GM12878 (cell line): Measurements from ENCODE around the gene SSH2. TPM values are rescaled to one million over a fixed set of nuclear protein-coding genes. Genes with fewer than 3 reads are reported as not detected.

Experiments used
- ASH2L ChIP-seq: fragments of 300-600, 200-600 bp; sonication (generic); IDR thresholded peaks from 2 replicates; pipeline ENCODE4 v1.6.1; 2017; ENCODE audit warnings: low read depth, mild to moderate bottlenecking, borderline replicate concordance
- ATF2 ChIP-seq: IDR thresholded peaks from 2 replicates; pipeline ENCODE4 v1.6.1; 2012; ENCODE audit warnings: low read length, inconsistent platforms
- ATF7 ChIP-seq: fragments of 450-650 bp; IDR thresholded peaks from 2 replicates; pipeline ENCODE4 v1.6.1; 2016; ENCODE audit warnings: low read depth, mild to moderate bottlenecking
- BRCA1 ChIP-seq: IDR thresholded peaks from 2 replicates; pipeline ENCODE4 v1.6.1; 2011; ENCODE audit warnings: low read depth, low read length, improper control_type of control experiment
- CEBPZ ChIP-seq: fragments of 150-350 bp; IDR thresholded peaks from 2 replicates; pipeline ENCODE4 v1.6.1; 2016; ENCODE audit warnings: low read depth, low read length
- E2F4 ChIP-seq: IDR thresholded peaks from 2 replicates; pipeline ENCODE4 v1.6.1; 2012; ENCODE audit warnings: low read depth, low read length, improper control_type of control experiment
- EED ChIP-seq: sonication (generic); IDR thresholded peaks from 2 replicates; pipeline ENCODE4 v1.6.1; 2016; ENCODE audit warnings: antibody characterized with exemption, low read depth
- ESRRA ChIP-seq: IDR thresholded peaks from 2 replicates; pipeline ENCODE4 v1.6.1; 2012; ENCODE audit warnings: mild to moderate bottlenecking, low read length, improper control_type of control experiment
- HDAC2 ChIP-seq: fragments of 200-600 bp; sonication (generic); IDR thresholded peaks from 2 replicates; pipeline ENCODE4 v1.6.1; 2017
- IKZF1 ChIP-seq: fragments of 450-650 bp; conservative IDR thresholded peaks from 2 replicates; pipeline ENCODE4 v1.6.1; 2017; ENCODE audit warnings: antibody characterized with exemption, mild to moderate bottlenecking
- IRF5 ChIP-seq: fragments of 450-650 bp; IDR thresholded peaks from 2 replicates; pipeline ENCODE4 v1.6.1; 2017; ENCODE audit warnings: borderline replicate concordance
- JUNB ChIP-seq: IDR thresholded peaks from 2 replicates; pipeline ENCODE4 v1.6.1; 2016; ENCODE audit warnings: antibody characterized with exemption, mild to moderate bottlenecking
- NFIC ChIP-seq: IDR thresholded peaks from 2 replicates; pipeline ENCODE4 v1.6.1; 2012; ENCODE audit warnings: low read depth, mild to moderate bottlenecking, inconsistent platforms, low read length, moderate library complexity
- NR2C2 ChIP-seq: IDR thresholded peaks from 2 replicates; pipeline ENCODE4 v1.6.1; 2011; ENCODE audit warnings: borderline replicate concordance, low read depth; ENCODE audit not compliant: control insufficient read depth, insufficient read length
- NRF1 ChIP-seq: conservative IDR thresholded peaks from 2 replicates; pipeline ENCODE4 v1.6.1; 2011; ENCODE audit warnings: mild to moderate bottlenecking, low read depth, low read length, improper control_type of control experiment
- PKNOX1 ChIP-seq: fragments of 450-650 bp; IDR thresholded peaks from 2 replicates; pipeline ENCODE4 v1.6.1; 2016; ENCODE audit warnings: mild to moderate bottlenecking
- TCF7 ChIP-seq: IDR thresholded peaks from 2 replicates; pipeline ENCODE4 v1.6.1; 2014; ENCODE audit warnings: antibody characterized with exemption, borderline replicate concordance
- ZBTB4 ChIP-seq: fragments of 450-650 bp; formaldehyde crosslinking; IDR thresholded peaks from 2 replicates; pipeline ENCODE4 v1.4.0; 2022; ENCODE audit warnings: mild to moderate bottlenecking, moderate library complexity
- ZNF274 ChIP-seq: IDR thresholded peaks from one replicate; pipeline ENCODE4 v1.8.0; 2011; ENCODE audit not compliant: insufficient read length, insufficient read depth
- polyA plus RNA-seq, 11 experiments: library from polyadenylated mRNA; depleted of rRNA in 4 of 11; unstranded in 6 of 11; stranded (reverse) in 5 of 11; fragments of >200 nt; fragmentation: Nextera tagmentation in 4 of 11; fragmentation: Illumina TruSeq in 1 of 11; extraction: Ambion mirVana in 4 of 11; extraction: Trizol in 1 of 11; gene quantifications; 1 replicate in 1 of 11; 2 replicates in 10 of 11; pipeline versions ENCODE4 v1.2.1 to v1.2.3, GENCODE V29; 2011 to 2016; ENCODE audit warnings: inconsistent platforms in 2 of 11, missing spikeins in 2 of 11, low read depth in 1 of 11
- total RNA-seq, 4 experiments: library from RNA; depleted of rRNA in 3 of 4; stranded (reverse); fragments of >200 nt in 3 of 4; fragmentation: Illumina TruSeq in 1 of 4; extraction: Trizol in 1 of 4; gene quantifications; 2 replicates each; pipeline versions ENCODE4 v1.2.1 to v1.2.3, GENCODE V29; 2013 to 2021

The SSH2 gene
- total and polyA plus RNA-seq, 10 of the 15 experiments (the other 5 are each of a cell fraction or from before 2014, with no cell fraction given) = 9.3 to 65.9 (median 34.0) TPM

- TF ChIP-seq NFIC = peak; percentile 76; the same call in 1 of the 2 replicates
- no peak for TF ChIP-seq HDAC2
- no peak for TF ChIP-seq ZNF274
- no peak for TF ChIP-seq PKNOX1
- no peak for TF ChIP-seq ASH2L
- TF ChIP-seq CEBPZ = no peak
- TF ChIP-seq JUNB = peak; percentile 82
- TF ChIP-seq ATF7 = no peak; the same call in 1 of the 2 replicates
- TF ChIP-seq NR2C2 = no peak
- TF ChIP-seq IRF5 = no peak
- TF ChIP-seq TCF7 = peak; percentile 63; the same call in 1 of the 2 replicates
- no peak for TF ChIP-seq BRCA1
- TF ChIP-seq ESRRA = no peak
- no peak for TF ChIP-seq E2F4
- TF ChIP-seq EED = 0 out of 2 replicates have a peak, but pooled peaks have one; percentile 36
- TF ChIP-seq IKZF1 = peak; percentile 58; the same call in 1 of the 2 replicates
- TF ChIP-seq ZBTB4 = no peak
- TF ChIP-seq NRF1 = no peak
- TF ChIP-seq ATF2 = no peak
Observed at GRCh38 chr17:29664743-29665480, 265.1 kb downstream of the SSH2 start (continued).
